Right lobe of liver (tissue), 6 donors: ENCODE data around the gene OBSL1. TPM values are rescaled to one million over a fixed set of nuclear protein-coding genes. Genes with fewer than 3 reads are reported as not detected.
A peak's percentile ranks its signal among the peaks of the same experiment; 100 is the strongest.

ENCODE experiments used
- ATAC-seq, 4 donors: fragments of 200-7000 bp; cut with Tn5 transposase; one replicate each; pipeline ENCODE4 v1.9.1; 2020; ENCODE audit warnings: mild to moderate bottlenecking in 4 of 4, moderate library complexity in 4 of 4
- DNase-seq, 3 donors: peaks; one replicate each; pipeline ENCODE4 v3.0.0-alpha.2; 2020
- H3K27ac ChIP-seq, 3 donors: fragments of 200-600 bp; one replicate each; pipeline ENCODE4 v1.8.0; 2022
- H3K27me3 ChIP-seq, 2 donors: fragments of 200-600 bp; one replicate each; pipeline ENCODE4 v1.8.0; 2022
- H3K36me3 ChIP-seq, 4 donors: fragments of 200-600 bp; sonication (generic) in 1 of 4; one replicate each; pipeline versions ENCODE4 v1.5.1 to v1.8.0; 2017 to 2022; ENCODE audit warnings: control low read depth in 1 of 4
- H3K4me1 ChIP-seq, 4 donors: fragments of 200-600 bp; sonication (generic) in 1 of 4; one replicate each; pipeline versions ENCODE4 v1.5.1 to v1.8.0; 2017 to 2022; ENCODE audit warnings: control low read depth in 1 of 4
- H3K4me3 ChIP-seq, 3 donors: fragments of 200-600 bp; one replicate each; pipeline ENCODE4 v1.8.0; 2022
- H3K9me3 ChIP-seq, 4 donors: fragments of 200-600 bp; sonication (generic) in 1 of 4; one replicate each; pipeline versions ENCODE4 v1.5.1 to v1.8.0; 2017 to 2022; ENCODE audit warnings: control low read depth in 1 of 4
- CTCF ChIP-seq, 4 donors: fragments of 200-600 bp in 3 of 4; fragments of 450-650 bp in 1 of 4; IDR thresholded peaks; one replicate each; pipeline versions ENCODE4 v1.5.1 to v1.8.0; 2016 to 2022; ENCODE audit warnings: antibody characterized with exemption in 4 of 4, mild to moderate bottlenecking in 2 of 4
- POLR2A ChIP-seq: fragments of 450-650 bp; IDR thresholded peaks from one replicate; pipeline ENCODE4 v1.6.1; 2017; ENCODE audit warnings: antibody characterized with exemption, mild to moderate bottlenecking
- WGBS: methylation state at CpG from one replicate; pipeline ENCODE4 v1.1.6; 2018; ENCODE audit warnings: low coverage, low lambda C conversion rate; ENCODE audit not compliant: insufficient coverage; ENCODE audit errors: missing lambda C conversion rate; 5-methylcytosine and 5-hydroxymethylcytosine counted together
- intact Hi-C, 2 donors: fragments of 100-400 bp; cut with DNase I; formaldehyde crosslinking; loops; one replicate each; pipeline versions ENCODE4 v1.11.2 to v1.14.1; 2022
- total RNA-seq, 6 experiments: library from RNA; depleted of rRNA in 2 of 6; stranded (reverse); fragments of >200 nt in 2 of 6; fragmentation: NEBNext Ultra II Directional in 3 of 6; extraction: Animal tissue kit (Norgen Biotek cat#: 25700) in 3 of 6; gene quantifications; one replicate each; pipeline versions ENCODE4 v1.1.0 to v1.2.4, GENCODE V29; 2016 to 2023
- donor health status: DM: no; HTN: yes; CAD: no.
- donor health status: DM: no; HTN: no; CAD: no.
- donor health status: DM: no; HTN: no; CAD: no.
- donor health status: DM: no; HTN: yes; CAD: no.
- donor health status: DM: no; HTN: yes; CAD: no.

OBSL1 gene
- total RNA-seq, 6 experiments from 2014 or later = 27.0 to 42.5 (median 39.4) TPM

GRCh38 chr2:219562049-219563020 is 9.0 kb downstream of the OBSL1 start:
- DNase-seq = peak in 1 of 3 donors; percentile 41
- no peaks in the 10 kb centered on the region for H3K27me3 ChIP-seq
- ATAC-seq = no peak
- H3K4me1 ChIP-seq = no peaks in the 10 kb centered on the region
- no peaks in the 10 kb centered on the region for H3K36me3 ChIP-seq
- no peak overlapping the region for H3K4me3 ChIP-seq
- intact Hi-C loops = no loop called here
- WGBS = 66% methylated on average over 5 of the region's 35 CpGs
- TF ChIP-seq POLR2A = no peak
- no peak for TF ChIP-seq CTCF (IDR thresholded peaks at IDR 0.05)
- H3K9me3 ChIP-seq = no peaks in the 10 kb centered on the region
- no peak overlapping the region for H3K27ac ChIP-seq

- DNase-seq (no peak), ATAC-seq (no peak)
- Histone ChIP-seq H3K4me1 (no peaks in the 10 kb centered on the region), H3K27me3 (no peaks in the 10 kb centered on the region), H3K9me3 (no peaks in the 10 kb centered on the region), H3K36me3 (no peaks in the 10 kb centered on the region), H3K27ac (no peak overlapping the region), H3K4me3 (no peak overlapping the region)
- intact Hi-C loops = no loop called here
- TF ChIP-seq POLR2A = no peak
- TF ChIP-seq CTCF (IDR thresholded peaks at IDR 0.05) = no peak
- 62% methylated on average over 8 of the region's 24 CpGs for WGBS
Observed at GRCh38 chr2:219561179-219562048, 9.9 kb downstream of the OBSL1 start.

- no peaks in the 10 kb centered on the region for H3K4me1 ChIP-seq
- intact Hi-C loops = no loop called here
- TF ChIP-seq POLR2A = no peak
- no peak for TF ChIP-seq CTCF (IDR thresholded peaks at IDR 0.05)
- no peaks in the 10 kb centered on the region for H3K9me3 ChIP-seq
- H3K36me3 ChIP-seq = no peaks in the 10 kb centered on the region
- ATAC-seq (peak in 1 of 4 donors; percentile 21), DNase-seq (no peak)
- no peak overlapping the region for H3K4me3 ChIP-seq
- H3K27me3 ChIP-seq = no peaks in the 10 kb centered on the region
- WGBS = 80% methylated on average over 1 of the region's 3 CpGs
- no peak overlapping the region for H3K27ac ChIP-seq
Observed at GRCh38 chr2:219560893-219561178, 10.5 kb downstream of the OBSL1 start.

GRCh38 chr2:219560037-219560892 is 11.1 kb downstream of the OBSL1 start:
- Histone ChIP-seq H3K36me3 (no peaks in the 10 kb centered on the region), H3K9me3 (no peaks in the 10 kb centered on the region), H3K4me3 (no peak overlapping the region), H3K4me1 (no peaks in the 10 kb centered on the region), H3K27ac (no peak overlapping the region), H3K27me3 (no peaks in the 10 kb centered on the region)
- WGBS = 19% methylated on average over 3 of the region's 8 CpGs
- peak; percentile 24 to 64 (median 60) for TF ChIP-seq CTCF (IDR thresholded peaks at IDR 0.05)
- no peak for TF ChIP-seq POLR2A
- ATAC-seq (peak in 3 of 4 donors; percentile 35 to 57 (median 39)), DNase-seq (peak in 1 of 3 donors; percentile 15)
- intact Hi-C loops = no loop called here
